Right cardiac atrium (tissue), 5 donors: ENCODE data around the gene SIGLEC14. TPM values are rescaled to one million over a fixed set of nuclear protein-coding genes. Genes with fewer than 3 reads are reported as not detected.
"Not testable (repeated sequence)": the region's sequence is repeated elsewhere in the genome, so short reads cannot be mapped to it uniquely, and the experiment has no call there.

ENCODE experiments used
- ATAC-seq, 2 donors: fragments of 200-7000 bp; cut with Tn5 transposase; one replicate each; pipeline versions ENCODE4 v1.8.0 to v1.9.1; 2020; ENCODE audit warnings: moderate library complexity in 2 of 2, mild to moderate bottlenecking in 1 of 2
- DNase-seq, 3 donors: peaks; one replicate each; pipeline ENCODE4 v3.0.0-alpha.2; 2020
- H3K27ac ChIP-seq: one replicate; pipeline ENCODE4 v1.5.1; 2013; ENCODE audit warnings: mild to moderate bottlenecking, low read length, control low read depth, moderate library complexity
- H3K27me3 ChIP-seq: one replicate; pipeline ENCODE4 v1.6.1; 2013; ENCODE audit not compliant: control insufficient read depth, insufficient read depth
- H3K4me1 ChIP-seq: one replicate; pipeline ENCODE4 v1.6.1; 2013; ENCODE audit warnings: low read length; ENCODE audit not compliant: control insufficient read depth, insufficient read depth
- H3K4me3 ChIP-seq: one replicate; pipeline ENCODE4 v1.5.1; 2013; ENCODE audit warnings: low read length, control low read depth
- H3K9me3 ChIP-seq: one replicate; pipeline ENCODE4 v1.6.1; 2013; ENCODE audit warnings: low read length; ENCODE audit not compliant: control insufficient read depth
- WGBS: extraction: QIAGEN DNeasy Blood & Tissue Kit; methylation state at CpG from one replicate; pipeline ENCODE4 v1.1.7; 2013; 5-methylcytosine and 5-hydroxymethylcytosine counted together
- intact Hi-C, 4 donors: fragments of 100-400 bp; cut with DNase I; formaldehyde crosslinking; loops; one replicate each; pipeline versions ENCODE4 v1.11.0 to v1.14.0; 2022 to 2023
- long read RNA-seq, 4 donors: library from polyadenylated mRNA; unstranded; transcript quantifications; one replicate each; pipeline ENCODE4 v2.0.0, GENCODE V29; 2020 to 2021
- polyA plus RNA-seq: library from polyadenylated mRNA; stranded (reverse); fragments of 200-250 nt; gene quantifications from one replicate; pipeline ENCODE4 v1.2.3, GENCODE V29; 2013
- total RNA-seq, 4 donors: library from RNA; stranded (reverse); fragmentation: NEBNext Ultra II Directional; extraction: Animal tissue kit (Norgen Biotek cat#: 25700); gene quantifications; one replicate each; pipeline ENCODE4 v1.2.1, GENCODE V29; 2021
- donor health status: healthy with polysubstance abuse.
- donor health status: DM: no; HTN: yes; CAD: no.
- donor health status: DM: no; HTN: no; CAD: no.
- donor health status: DM: no; HTN: yes; CAD: no; lungs with severe emphysema.
- donor health status: DM: yes; HTN: yes; CAD: no.

SIGLEC14 gene
- 1 to 10 TPM; 1.7 to 5.5 (median 3.8) TPM for total RNA-seq
- 0.75 TPM for polyA plus RNA-seq
- long read RNA-seq, donor 1, partial matches to known transcripts = 1 of 4 reads
- long read RNA-seq, donor 1, other reads (novel, unspliced or antisense) = 0 of 4 reads
- long read RNA-seq, donor 2 = 0 reads
- long read RNA-seq, donor 3 = 0 reads
- long read RNA-seq, donor 4 = 0 reads

GRCh38 chr19:51646730-51647129, at the start of gene SIGLEC14:
Gene SIGLEC14 (minus strand): TSS chr19:51646825. CDS start chr19:51646759, 66 bp downstream.
- H3K4me1 ChIP-seq, H3K27ac ChIP-seq, intact Hi-C loops, DNase-seq, H3K9me3 ChIP-seq, H3K4me3 ChIP-seq, H3K27me3 ChIP-seq: not testable (repeated sequence)
- WGBS = 30% methylated on average over 5 of the region's 10 CpGs
- ATAC-seq = peak; percentile 44 to 64

- WGBS = 87% methylated on average over 14 of the region's 14 CpGs
- H3K27me3 ChIP-seq = no peaks in the 10 kb centered on the region
- intact Hi-C loops = no loop called here
- H3K4me1 ChIP-seq = peaks cover 2% of the 10 kb centered on the region
- no peaks in the 10 kb centered on the region for H3K9me3 ChIP-seq
- no peak for DNase-seq
- no peak overlapping the region for H3K27ac ChIP-seq
- no peak overlapping the region for H3K4me3 ChIP-seq
- ATAC-seq = no peak
Observed at GRCh38 chr19:51695702-51696315, 49.2 kb upstream of the SIGLEC14 start.

- ATAC-seq (no peak), DNase-seq (no peak)
- H3K27ac ChIP-seq = no peak overlapping the region
- H3K9me3 ChIP-seq = no peaks in the 10 kb centered on the region
- no peaks in the 10 kb centered on the region for H3K27me3 ChIP-seq
- intact Hi-C loops = no loop called here
- no peak overlapping the region for H3K4me3 ChIP-seq
- 90% methylated on average over 9 of the region's 9 CpGs for WGBS
- peaks cover 2% of the 10 kb centered on the region for H3K4me1 ChIP-seq
Observed at GRCh38 chr19:51695088-51695487, 48.5 kb upstream of the SIGLEC14 start.

GRCh38 chr19:51694318-51695085, 47.9 kb upstream of the SIGLEC14 start:
- intact Hi-C loops = no loop called here
- no peak overlapping the region for H3K27ac ChIP-seq
- DNase-seq (no peak), ATAC-seq (no peak)
- H3K9me3 ChIP-seq = no peaks in the 10 kb centered on the region
- no peak overlapping the region for H3K4me3 ChIP-seq
- peaks cover 2% of the 10 kb centered on the region for H3K4me1 ChIP-seq
- WGBS = 75% methylated on average over 10 of the region's 10 CpGs
- no peaks in the 10 kb centered on the region for H3K27me3 ChIP-seq

- intact Hi-C loops = no loop called here
- ATAC-seq (no peak), DNase-seq (no peak)
- Histone ChIP-seq H3K4me1 (peaks cover 2% of the 10 kb centered on the region), H3K27ac (no peak overlapping the region), H3K9me3 (no peaks in the 10 kb centered on the region), H3K4me3 (no peak overlapping the region), H3K27me3 (no peaks in the 10 kb centered on the region)
- 30% methylated on average over 2 of the region's 2 CpGs for WGBS
Observed at GRCh38 chr19:51693819-51694218, 47.2 kb upstream of the SIGLEC14 start.

GRCh38 chr19:51693260-51693659, 46.6 kb upstream of the SIGLEC14 start, which contains the start of gene SPACA6:
Gene SPACA6 (plus strand): TSS chr19:51693330. CDS start chr19:51693527, 197 bp downstream.
- intact Hi-C loops = no loop called here
- Histone ChIP-seq H3K27ac (no peak within 1 kb of the TSS), H3K4me3 (no peak within 1 kb of the TSS), H3K27me3 (no peaks in the 10 kb centered on the region), H3K9me3 (no peaks in the 10 kb centered on the region), H3K4me1 (peaks cover 2% of the 10 kb centered on the region)
- ATAC-seq (no peak), DNase-seq (peak in 1 of 3 donors; percentile 54)
- 77% methylated on average over 8 of the region's 8 CpGs for WGBS

- DNase-seq (peak in 2 of 3 donors; percentile 53 to 64), ATAC-seq (no peak)
- peaks cover 2% of the 10 kb centered on the region for H3K4me1 ChIP-seq
- H3K27ac ChIP-seq = no peak overlapping the region
- no peaks in the 10 kb centered on the region for H3K9me3 ChIP-seq
- intact Hi-C loops = no loop called here
- H3K27me3 ChIP-seq = no peaks in the 10 kb centered on the region
- 65% methylated on average over 18 of the region's 18 CpGs for WGBS
- H3K4me3 ChIP-seq = no peak overlapping the region
Observed at GRCh38 chr19:51692468-51692867, 45.8 kb upstream of the SIGLEC14 start.

GRCh38 chr19:51691584-51692428, 45.2 kb upstream of the SIGLEC14 start:
- 19% methylated on average over 12 of the region's 12 CpGs for WGBS
- no peaks in the 10 kb centered on the region for H3K27me3 ChIP-seq
- no peaks in the 10 kb centered on the region for H3K9me3 ChIP-seq
- no peak for ATAC-seq
- H3K4me1 ChIP-seq = peaks cover 2% of the 10 kb centered on the region
- DNase-seq = peak in 1 of 3 donors; percentile 58
- peak overlapping the region; percentile 98 for H3K4me3 ChIP-seq
- intact Hi-C loops = no loop called here
- peak overlapping the region; percentile 72 for H3K27ac ChIP-seq

- H3K4me1 ChIP-seq = peaks cover 2% of the 10 kb centered on the region
Observed at GRCh38 chr19:51691074-51691583, 44.5 kb upstream of the SIGLEC14 start.

GRCh38 chr19:51690454-51691073, 43.9 kb upstream of the SIGLEC14 start:
- Histone ChIP-seq H3K4me1 (peaks cover 2% of the 10 kb centered on the region), H3K27ac (peak overlapping the region; percentile 90), H3K9me3 (no peaks in the 10 kb centered on the region), H3K27me3 (no peaks in the 10 kb centered on the region), H3K4me3 (peak overlapping the region; percentile 98)
- ATAC-seq (peak; percentile 44 to 53), DNase-seq (peak; percentile 76 to 92 (median 89))
- intact Hi-C loops = no loop called here
- under 1% methylated on average over 19 of the region's 21 CpGs for WGBS

More at GRCh38 chr19:51691074-51691583, 44.5 kb upstream of the SIGLEC14 start:
- ATAC-seq = no peak
- peak overlapping the region; percentile 98 for H3K4me3 ChIP-seq
- intact Hi-C loops = no loop called here
- WGBS = 5% methylated on average over 9 of the region's 9 CpGs
- no peaks in the 10 kb centered on the region for H3K9me3 ChIP-seq
- DNase-seq = no peak
- peak overlapping the region; percentile 72 for H3K27ac ChIP-seq
- H3K27me3 ChIP-seq = no peaks in the 10 kb centered on the region
